Ovary (tissue), 9 donors: ENCODE results near the gene PSG1. TPM values are rescaled to one million over a fixed set of nuclear protein-coding genes. Genes with fewer than 3 reads are reported as not detected.
"Not testable (repeated sequence)": the region's sequence is repeated elsewhere in the genome, so short reads cannot be mapped to it uniquely, and the experiment has no call there.

Experiments used
- DNase-seq, 5 donors: peaks; one replicate each; pipeline ENCODE4 v3.0.0-alpha.2; 2019 to 2020
- H3K27ac ChIP-seq, 2 donors: fragments of 200-600 bp; one replicate each; pipeline versions ENCODE4 v1.5.1 to v1.8.0; 2019 to 2022
- H3K27me3 ChIP-seq: fragments of 200-600 bp; one replicate; pipeline ENCODE4 v1.8.0; 2022
- H3K36me3 ChIP-seq: fragments of 200-600 bp; sonication (generic); one replicate; pipeline ENCODE4 v1.5.1; 2019
- H3K4me1 ChIP-seq: one replicate; pipeline ENCODE4 v1.8.1; 2013; ENCODE audit warnings: mild to moderate bottlenecking, moderate library complexity; ENCODE audit not compliant: insufficient read depth
- H3K4me3 ChIP-seq: fragments of 200-600 bp; sonication (generic); one replicate; pipeline ENCODE4 v1.5.1; 2017
- H3K9me3 ChIP-seq, 2 donors: fragments of 200-600 bp in 1 of 2; sonication (generic) in 1 of 2; one replicate each; pipeline versions ENCODE4 v1.5.1 to v1.8.1; 2013 to 2019; ENCODE audit warnings: mild to moderate bottlenecking in 1 of 2, moderate library complexity in 1 of 2
- CTCF ChIP-seq, 3 donors: fragments of 450-650 bp in 2 of 3; fragments of 200-600 bp in 1 of 3; IDR thresholded peaks; one replicate each; pipeline versions ENCODE4 v1.5.1 to v1.8.0; 2016 to 2022; ENCODE audit warnings: antibody characterized with exemption in 3 of 3, mild to moderate bottlenecking in 1 of 3
- EP300 ChIP-seq: sonication (generic); formaldehyde crosslinking; IDR thresholded peaks from one replicate; pipeline ENCODE4 v1.6.1; 2017; ENCODE audit warnings: antibody characterized with exemption
- POLR2A ChIP-seq: fragments of 450-650 bp; IDR thresholded peaks from one replicate; pipeline ENCODE4 v1.6.1; 2017; ENCODE audit warnings: antibody characterized with exemption, mild to moderate bottlenecking, moderate library complexity
- WGBS, 3 donors: extraction: QIAGEN DNeasy Blood & Tissue Kit in 1 of 3; methylation state at CpG; one replicate each; pipeline versions ENCODE4 v1.1.5 to v1.1.7; 2013 to 2017; 5-methylcytosine and 5-hydroxymethylcytosine counted together
- intact Hi-C, 4 donors: fragments of 100-400 bp; cut with DNase I; formaldehyde crosslinking; loops; one replicate each; pipeline versions ENCODE4 v1.11.0 to v1.15.1; 2022 to 2023
- polyA plus RNA-seq, 2 donors: library from polyadenylated mRNA; stranded (reverse); fragments of 200-250 nt in 1 of 2; fragments of 350-450 nt in 1 of 2; fragmentation: Illumina TruSeq in 1 of 2; extraction: RNeasy Lipid Tissue Mini Kit (QIAGEN cat#74804) in 1 of 2; gene quantifications; one replicate each; pipeline ENCODE4 v1.2.3, GENCODE V29; 2013 to 2014
- total RNA-seq, 7 donors: library from RNA; depleted of rRNA in 2 of 7; stranded (reverse); fragments of >200 nt in 2 of 7; fragmentation: NEBNext Ultra II Directional in 3 of 7; extraction: Animal tissue kit (Norgen Biotek cat#: 25700) in 3 of 7; gene quantifications; one replicate each; pipeline versions ENCODE4 v1.1.0 to v1.2.4, GENCODE V29; 2016 to 2023
- donor health status: DM: no; HTN: no; CAD: no; lungs with moderate emphysema.
- donor health status: DM: no; HTN: no; CAD: no.
- donor health status: Bipolar disorder and iron deficiency.
- donor health status: DM: yes; HTN: yes; CAD: no.
- donor health status: DM: no; HTN: no; CAD: no.
- donor health status: DM: yes; HTN: yes; CAD: no.

PSG1 gene
- total and polyA plus RNA-seq, 9 donors: 0.27 TPM; not detected in 8

- Histone ChIP-seq H3K27me3 (no peaks in the 10 kb centered on the region), H3K36me3 (no peaks in the 10 kb centered on the region), H3K27ac (no peak overlapping the region), H3K4me1 (no peaks in the 10 kb centered on the region), H3K9me3 (no peaks in the 10 kb centered on the region), H3K4me3 (no peak overlapping the region)
- TF ChIP-seq CTCF (IDR thresholded peaks at IDR 0.05): no peak
- no peak for TF ChIP-seq POLR2A
- TF ChIP-seq EP300: no peak
- DNase-seq: no peak
- intact Hi-C loops: no loop called here
- 58 to 64% (median 62%) methylated on average over 3 of the region's 3 CpGs for WGBS, 3 donors
These were observed 6.9 kb downstream of the PSG1 start for GRCh38 chr19:42872608-42873007.

- H3K27ac ChIP-seq: no peak overlapping the region
- intact Hi-C loops: no loop called here
- no peak overlapping the region for H3K4me3 ChIP-seq
- H3K9me3 ChIP-seq: no peaks in the 10 kb centered on the region
- H3K36me3 ChIP-seq: no peaks in the 10 kb centered on the region
- 57 to 75% (median 69%) methylated on average over 5 of the region's 5 CpGs for WGBS, 3 donors
- TF ChIP-seq EP300: no peak
- TF ChIP-seq POLR2A: no peak
- H3K27me3 ChIP-seq: no peaks in the 10 kb centered on the region
- H3K4me1 ChIP-seq: no peaks in the 10 kb centered on the region
- no peak for DNase-seq
These were observed 22.0 kb downstream of the PSG1 start for GRCh38 chr19:42857544-42857867.

- 75 to 84% (median 84%) methylated on average over 19 of the region's 19 CpGs for WGBS, 3 donors
- H3K4me3 ChIP-seq: not testable (repeated sequence)
These were observed 22.5 kb downstream of the PSG1 start for GRCh38 chr19:42856866-42857543.

GRCh38 chr19:42854745-42855144 lies 24.8 kb downstream of the PSG1 start:
- H3K27ac ChIP-seq, H3K27me3 ChIP-seq, H3K36me3 ChIP-seq, DNase-seq, H3K4me1 ChIP-seq, intact Hi-C loops, H3K4me3 ChIP-seq, H3K9me3 ChIP-seq: not testable (repeated sequence)
- 78 to 82% (median 80%) methylated on average over 1 to 3 of the region's 3 CpGs for WGBS, 3 donors

More at GRCh38 chr19:42856866-42857543, 22.5 kb downstream of the PSG1 start:
- H3K9me3 ChIP-seq, intact Hi-C loops, H3K4me1 ChIP-seq, H3K27me3 ChIP-seq, H3K27ac ChIP-seq, H3K36me3 ChIP-seq, DNase-seq: not testable (repeated sequence)

GRCh38 chr19:42853231-42853630 lies 26.3 kb downstream of the PSG1 start:
- DNase-seq, H3K4me3 ChIP-seq, H3K4me1 ChIP-seq, H3K36me3 ChIP-seq, H3K27me3 ChIP-seq, H3K27ac ChIP-seq, intact Hi-C loops, H3K9me3 ChIP-seq: not testable (repeated sequence)
- WGBS, 3 donors: 83 to 89% (median 83%) methylated on average over 1 of the region's 1 CpG

GRCh38 chr19:42852821-42853220 lies 26.7 kb downstream of the PSG1 start:
- not testable (repeated sequence) for H3K27me3 ChIP-seq, H3K27ac ChIP-seq

GRCh38 chr19:42851718-42852280 lies 27.7 kb downstream of the PSG1 start:
- WGBS, 3 donors: 46 to 57% (median 56%) methylated on average over 1 of the region's 1 CpG
- H3K36me3 ChIP-seq, H3K27ac ChIP-seq, H3K9me3 ChIP-seq, H3K27me3 ChIP-seq, DNase-seq, H3K4me1 ChIP-seq, intact Hi-C loops, H3K4me3 ChIP-seq: not testable (repeated sequence)

More at GRCh38 chr19:42852821-42853220, 26.7 kb downstream of the PSG1 start:
- intact Hi-C loops, DNase-seq, H3K36me3 ChIP-seq, H3K9me3 ChIP-seq, H3K4me3 ChIP-seq, H3K4me1 ChIP-seq: not testable (repeated sequence)
